ENCODE results near the gene BAZ2B.
"Not testable (repeated sequence)": the region's sequence is repeated elsewhere in the genome, so short reads cannot be mapped to it uniquely, and the experiment has no call there.

Gene BAZ2B

DNA sequence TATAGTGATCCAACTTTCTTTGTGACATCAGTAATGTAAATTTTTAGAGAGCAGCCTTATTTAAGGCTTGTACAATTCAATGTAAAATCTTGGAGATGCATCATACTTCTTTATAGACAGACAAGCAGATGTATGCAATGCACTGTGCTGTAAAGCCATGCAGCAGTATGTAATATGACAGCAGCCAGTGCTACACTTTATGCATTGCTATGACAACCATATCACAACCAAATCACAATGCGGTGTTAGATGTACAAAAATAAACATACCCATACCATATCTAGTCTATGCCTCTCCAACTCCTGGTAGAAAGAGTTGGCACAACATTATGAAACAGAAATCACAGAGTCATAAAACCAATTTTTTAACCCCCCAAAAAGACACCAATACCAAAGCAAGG lies 219.5 kb downstream of the BAZ2B start:
- DNase-seq, result no peak
- in situ Hi-C loops (cut with MboI; ENCODE audit: low pct_unique_long_range_greater_than_20kb, low sequenced_read_pairs), result no loop called here

DNA sequence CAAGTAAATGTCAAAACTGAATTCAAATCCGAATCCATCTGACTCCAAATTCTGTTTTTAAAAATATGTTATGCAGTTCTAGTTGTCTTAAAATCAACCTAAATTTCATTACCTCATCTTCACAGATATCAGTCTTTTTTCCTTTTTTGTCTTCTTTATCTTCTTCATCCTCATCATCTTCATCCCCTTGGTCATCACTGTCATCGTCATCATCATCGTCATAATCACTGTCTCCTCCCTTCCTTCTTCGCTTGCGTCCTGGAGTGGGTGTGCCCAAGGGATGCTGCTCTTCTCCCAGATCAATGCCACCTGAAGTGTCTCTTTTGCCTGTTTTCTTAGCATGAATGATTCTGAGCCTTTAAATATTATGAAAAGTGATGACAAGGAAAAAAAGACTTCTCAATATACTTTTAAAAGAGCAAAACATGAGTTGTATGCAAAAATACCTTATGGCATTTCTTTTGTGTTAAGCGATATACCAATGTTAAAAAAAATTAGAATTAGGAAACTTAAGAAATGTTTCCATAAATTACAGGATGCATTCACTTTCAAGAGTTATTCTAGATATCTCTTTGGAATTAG lies 233.8 kb downstream of the BAZ2B start:
- in situ Hi-C loops (cut with MboI; ENCODE audit: low pct_unique_long_range_greater_than_20kb, low sequenced_read_pairs), result no loop called here
- DNase-seq, result no peak

DNA sequence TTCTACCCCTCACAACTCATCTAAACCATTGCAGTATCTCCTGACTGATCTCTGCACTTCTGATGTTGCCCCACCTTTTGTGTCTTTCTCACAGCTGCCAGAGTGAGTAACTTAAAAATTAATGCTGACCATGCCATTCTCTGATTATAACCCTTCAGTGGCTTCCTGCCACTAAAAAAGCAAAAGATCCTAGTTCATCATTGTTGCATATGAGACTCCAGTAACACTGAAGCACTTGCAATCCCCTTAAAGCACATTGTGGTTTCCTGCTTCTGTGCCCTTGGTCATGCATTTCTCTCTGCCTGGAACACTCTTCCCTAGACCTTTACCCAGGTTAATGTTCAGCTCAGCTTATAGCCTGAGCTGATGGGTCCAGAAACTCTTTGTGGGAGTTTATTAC lies 234.8 kb downstream of the BAZ2B start:
- in situ Hi-C loops (cut with MboI; ENCODE audit: low pct_unique_long_range_greater_than_20kb, low sequenced_read_pairs), result no loop called here
- DNase-seq, result peak; percentile 49

DNA sequence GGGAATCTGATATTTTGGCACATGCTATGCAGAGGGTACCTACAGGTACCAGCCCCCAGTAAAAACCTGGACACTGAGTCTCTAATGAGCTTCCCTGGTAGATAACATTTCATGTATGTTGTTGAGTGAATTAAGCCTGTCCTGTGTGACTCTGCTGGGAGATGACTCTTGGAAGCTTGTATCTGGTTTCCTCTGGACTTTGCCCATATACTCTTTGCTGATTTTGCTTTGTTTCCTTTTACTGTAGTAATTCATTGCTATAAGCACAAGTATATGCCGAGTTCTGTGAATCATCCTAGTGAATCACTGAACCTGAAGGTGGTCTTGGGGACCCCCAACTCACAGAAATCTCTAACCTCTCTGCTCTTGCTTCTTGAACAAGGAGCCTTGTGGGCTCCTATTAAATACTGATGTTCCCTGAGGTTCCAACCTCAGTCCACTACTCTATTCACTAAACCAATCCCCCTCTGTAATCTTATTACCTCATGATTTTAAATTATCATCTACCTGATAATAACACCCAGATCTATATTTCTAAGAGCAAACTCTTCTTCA lies 235.6 kb downstream of the BAZ2B start:
- in situ Hi-C loops (cut with MboI; ENCODE audit: low pct_unique_long_range_greater_than_20kb, low sequenced_read_pairs), result no loop called here
- DNase-seq, result no peak

DNA sequence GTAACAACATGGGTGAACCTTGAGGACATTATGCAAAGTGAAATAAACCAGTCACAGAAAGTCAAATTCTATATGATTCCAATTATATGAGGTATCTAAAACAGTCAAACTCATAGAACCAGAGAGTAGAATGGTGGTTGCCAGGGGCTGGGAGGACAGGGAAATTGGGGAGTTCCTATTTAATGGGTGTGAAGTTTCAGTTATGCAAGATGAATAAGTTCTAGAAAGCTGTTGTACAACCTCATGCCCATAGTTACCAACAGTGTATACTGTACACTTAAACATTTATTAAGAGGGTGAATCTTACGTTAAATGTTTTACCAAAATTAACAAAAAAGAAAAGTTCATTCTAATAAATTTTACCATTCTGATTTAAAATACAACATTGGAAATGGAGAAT lies 237.2 kb downstream of the BAZ2B start:
- DNase-seq, result no peak
- in situ Hi-C loops (cut with MboI; ENCODE audit: low pct_unique_long_range_greater_than_20kb, low sequenced_read_pairs), result no loop called here

DNA sequence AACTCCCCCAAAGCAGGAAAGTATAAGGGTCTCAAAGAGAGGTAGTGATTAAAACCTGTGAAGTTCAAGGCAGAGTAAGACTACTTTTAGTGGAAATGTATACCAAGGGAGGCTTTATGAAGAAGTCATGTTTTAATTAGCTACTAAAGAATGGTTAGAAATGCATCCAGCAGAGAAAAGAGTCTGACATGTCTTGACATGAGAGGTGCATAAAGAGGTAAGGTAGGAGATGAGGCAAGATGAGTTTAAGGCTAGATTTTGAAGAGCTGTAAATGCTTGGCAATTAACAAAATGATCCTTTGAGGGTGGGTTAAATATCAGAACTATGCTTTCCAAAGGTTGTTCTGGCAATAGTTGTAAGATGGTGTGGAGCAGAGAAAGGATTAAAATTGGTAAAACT lies 241.1 kb downstream of the BAZ2B start:
- in situ Hi-C loops (cut with MboI; ENCODE audit: low pct_unique_long_range_greater_than_20kb, low sequenced_read_pairs), result no loop called here
- DNase-seq, result no peak

DNA sequence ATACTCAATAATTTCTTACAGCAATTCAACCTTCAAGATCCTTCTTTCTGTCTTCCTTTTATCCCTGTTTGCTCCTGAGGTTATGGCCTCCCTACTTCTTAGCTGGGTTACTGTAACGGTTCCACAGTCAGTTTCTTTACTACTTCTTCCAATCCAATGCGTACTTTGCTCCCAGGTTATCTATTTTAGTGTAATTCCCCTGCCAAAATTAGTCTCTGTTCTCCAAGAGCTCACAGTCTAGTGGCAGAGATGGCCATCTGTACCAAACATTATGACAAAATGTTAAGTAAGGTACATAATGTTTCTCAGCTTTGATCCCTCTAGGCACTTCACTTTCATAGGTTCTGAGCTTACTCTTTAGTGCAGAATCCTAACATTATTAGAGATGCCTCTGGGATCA lies 244.8 kb downstream of the BAZ2B start:
- no peak for DNase-seq

DNA sequence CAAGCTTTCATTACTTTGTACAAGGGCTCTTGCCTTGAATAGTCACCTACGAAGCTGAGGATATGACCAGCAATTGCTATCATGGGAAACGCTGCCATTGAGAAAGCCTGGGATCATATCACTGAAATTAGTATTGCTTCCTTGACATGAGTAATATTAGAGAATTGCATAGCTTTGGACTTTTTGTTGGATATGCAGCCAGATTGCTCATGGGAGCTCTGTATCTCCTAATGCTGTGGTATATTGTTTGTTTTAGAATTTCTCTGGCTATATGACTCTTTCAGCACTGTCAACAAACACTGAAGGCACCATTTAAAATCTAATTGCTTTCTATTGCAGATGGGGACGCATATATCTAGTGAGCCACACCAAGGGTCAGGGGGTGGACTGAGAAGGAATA lies 249.8 kb downstream of the BAZ2B start:
- in situ Hi-C loops (cut with MboI; ENCODE audit: low pct_unique_long_range_greater_than_20kb, low sequenced_read_pairs), result no loop called here
- DNase-seq, result no peak

More for the DNA sequence above, 244.8 kb downstream of the BAZ2B start:
- in situ Hi-C loops (cut with MboI; ENCODE audit: low pct_unique_long_range_greater_than_20kb, low sequenced_read_pairs), result no loop called here

DNA sequence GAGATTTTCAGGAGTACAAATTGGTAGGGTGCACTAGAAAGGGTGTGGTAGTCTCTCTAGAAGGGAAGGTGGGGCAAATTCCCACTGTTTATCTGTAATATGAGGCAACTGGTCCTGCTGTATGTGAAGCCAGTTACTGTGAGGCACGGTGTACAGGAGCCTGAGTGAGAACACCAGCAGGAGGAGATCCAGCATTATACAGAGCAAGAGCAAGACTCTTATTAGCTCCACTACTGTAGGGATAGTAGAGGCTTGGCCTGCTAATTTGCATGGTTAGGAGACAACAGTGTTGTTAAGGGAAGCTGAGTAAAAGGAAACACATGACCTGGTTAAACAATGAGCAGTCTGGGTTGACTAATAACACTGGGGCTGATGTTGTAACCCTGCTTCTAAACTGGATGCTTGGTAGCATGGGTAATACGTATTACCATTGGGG lies 253.5 kb downstream of the BAZ2B start:
- no peak for DNase-seq
- in situ Hi-C loops (cut with MboI; ENCODE audit: low pct_unique_long_range_greater_than_20kb, low sequenced_read_pairs), result no loop called here

DNA sequence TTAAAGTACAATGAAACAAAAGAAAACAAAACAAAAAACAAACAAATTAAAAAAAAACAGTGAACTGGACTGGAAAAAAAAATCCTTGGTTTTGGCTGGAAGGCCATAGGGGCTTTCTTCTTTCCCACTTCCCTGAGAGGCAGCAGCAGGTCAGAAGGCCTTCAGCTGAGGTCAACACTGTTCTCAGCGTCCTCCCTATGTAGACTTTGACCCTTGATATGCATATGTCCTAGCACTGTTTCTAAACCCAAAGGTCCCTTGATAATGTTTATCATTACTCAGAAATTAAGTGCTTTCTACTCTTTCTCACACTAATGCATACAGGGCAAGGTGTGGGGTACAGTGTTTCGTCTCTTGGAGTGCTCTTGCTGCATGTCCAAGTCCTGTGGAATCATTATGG lies 254.3 kb downstream of the BAZ2B start:
- in situ Hi-C loops (cut with MboI; ENCODE audit: low pct_unique_long_range_greater_than_20kb, low sequenced_read_pairs), result no loop called here
- no peak for DNase-seq

DNA sequence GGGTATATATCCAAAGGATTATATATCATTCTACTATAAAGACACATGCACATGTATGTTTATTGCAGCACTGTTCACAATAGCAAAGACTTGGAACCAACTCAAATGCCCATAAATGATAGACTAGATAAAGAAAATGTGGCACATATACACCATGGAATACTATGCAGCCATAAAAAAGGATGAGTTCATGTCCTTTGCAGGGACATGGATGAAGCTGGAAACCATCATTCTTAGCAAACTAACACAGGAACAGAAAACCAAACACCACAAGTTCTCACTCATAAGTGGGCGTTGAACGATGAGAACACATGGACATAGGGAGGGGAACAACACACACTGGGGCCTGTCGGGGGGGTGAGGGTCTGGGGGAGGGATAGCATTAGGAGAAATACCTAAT lies 254.7 kb downstream of the BAZ2B start:
- DNase-seq; in situ Hi-C loops (cut with MboI; ENCODE audit: low pct_unique_long_range_greater_than_20kb, low sequenced_read_pairs): not testable (repeated sequence)

DNA sequence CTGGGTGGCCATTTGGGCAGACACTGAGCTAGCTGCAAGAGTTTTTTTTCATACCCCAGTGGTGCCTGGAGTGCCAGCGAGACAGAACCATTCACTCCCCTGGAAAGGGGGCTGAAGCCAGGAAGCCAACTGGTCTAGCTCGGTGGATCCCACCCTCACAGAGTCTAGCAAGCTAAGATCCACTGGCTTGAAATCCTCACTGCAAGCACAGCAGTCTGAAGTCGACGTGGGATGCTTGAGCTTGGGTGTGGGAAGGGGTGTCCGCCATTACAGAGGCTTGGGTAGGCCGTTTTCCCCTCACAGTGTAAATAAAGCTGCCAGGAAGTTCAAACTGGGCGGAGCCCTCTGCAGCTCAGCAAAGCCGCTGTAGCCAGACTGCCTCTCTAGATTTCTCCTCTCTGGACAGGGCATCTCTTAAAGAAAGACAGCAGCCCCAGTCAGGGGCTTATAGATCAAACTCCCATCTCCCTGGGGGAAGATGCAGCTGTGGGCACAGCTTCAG lies 260.2 kb downstream of the BAZ2B start:
- in situ Hi-C loops (cut with MboI; ENCODE audit: low pct_unique_long_range_greater_than_20kb, low sequenced_read_pairs), result no loop called here
- DNase-seq, result no peak

DNA sequence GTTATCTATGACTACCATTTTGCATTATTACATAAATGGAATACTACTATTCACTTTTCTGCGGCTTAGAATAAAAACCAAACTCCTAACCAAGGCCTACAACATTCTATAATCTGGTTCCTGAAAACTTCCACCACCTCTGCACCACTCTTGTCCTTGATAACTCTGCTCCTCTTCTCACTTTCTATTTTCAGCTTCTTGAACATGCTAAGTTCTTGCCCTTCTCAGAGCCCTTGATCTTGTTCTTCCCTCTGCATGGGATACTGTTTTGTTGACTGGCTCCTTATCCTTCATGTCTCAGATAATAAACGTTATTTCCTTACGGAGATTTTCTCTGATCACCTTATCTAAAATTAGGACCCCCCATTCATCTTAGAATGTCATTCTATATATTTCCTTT lies 264.4 kb downstream of the BAZ2B start:
- in situ Hi-C loops (cut with MboI; ENCODE audit: low pct_unique_long_range_greater_than_20kb, low sequenced_read_pairs), result no loop called here

DNA sequence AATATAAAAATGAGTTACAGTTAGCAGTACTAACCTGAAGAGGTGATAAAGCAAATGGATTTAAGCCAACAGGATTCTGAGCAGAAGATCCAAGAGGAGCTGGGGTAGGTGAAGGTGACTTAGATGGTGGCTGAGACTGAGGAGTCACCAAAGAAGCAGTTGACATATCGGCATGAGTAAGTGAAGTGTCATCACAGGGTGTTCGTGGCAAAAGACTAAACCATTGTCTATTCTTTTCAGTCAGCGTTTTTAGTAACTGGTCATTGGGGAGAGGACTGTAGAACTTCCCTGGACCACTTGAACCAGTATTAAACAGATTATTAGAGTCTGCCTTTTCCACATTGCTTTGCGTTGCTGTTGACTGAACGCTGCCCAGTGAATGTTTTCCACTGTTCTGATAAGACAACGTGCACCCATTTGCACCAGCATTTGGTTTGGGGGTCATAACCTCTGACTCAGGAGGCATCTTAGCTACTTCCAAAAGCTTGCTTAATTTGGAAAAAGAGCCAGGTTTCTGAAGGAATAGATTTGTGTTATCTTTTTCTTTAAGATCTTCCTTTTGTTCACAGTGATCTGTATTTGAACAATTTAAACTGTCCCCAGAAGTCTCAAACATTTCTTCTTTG lies 266.6 kb downstream of the BAZ2B start:
- in situ Hi-C loops (cut with MboI; ENCODE audit: low pct_unique_long_range_greater_than_20kb, low sequenced_read_pairs), result no loop called here
- no peak for DNase-seq

More for the DNA sequence above, 264.4 kb downstream of the BAZ2B start:
- DNase-seq, result no peak

DNA sequence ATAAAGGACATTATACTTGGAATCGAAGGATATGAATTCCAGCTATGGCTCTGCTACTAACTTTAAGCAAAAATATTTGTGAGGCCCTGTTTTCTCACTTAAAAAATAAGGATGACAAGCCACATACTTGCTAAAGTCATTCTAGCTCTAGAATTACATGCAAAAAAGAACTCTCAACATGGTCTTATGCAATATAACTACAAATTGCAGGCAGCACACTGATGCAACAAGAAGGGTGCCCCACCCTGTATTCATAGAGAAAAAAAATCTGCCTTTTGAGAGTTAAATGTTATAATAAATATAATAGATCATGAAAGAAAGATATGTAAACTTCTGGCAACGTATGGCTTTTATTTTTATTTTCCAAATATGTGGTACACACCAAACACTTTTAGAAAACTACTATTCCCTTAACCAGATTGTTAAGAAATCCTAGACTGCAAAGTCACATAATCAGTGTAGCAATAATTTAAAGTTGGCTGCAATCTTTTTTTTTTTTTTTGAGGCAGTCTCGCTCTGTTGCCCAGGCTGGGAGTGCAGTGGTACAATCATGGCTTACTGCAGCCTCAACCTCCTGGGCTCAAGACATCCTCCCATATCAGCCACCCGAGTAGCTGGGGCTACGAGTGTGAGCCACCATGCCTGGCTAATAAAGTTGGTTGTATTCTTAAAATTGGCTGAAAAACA lies 289.6 kb downstream of the BAZ2B start:
- DNase-seq, result no peak
- in situ Hi-C loops (cut with MboI; ENCODE audit: low pct_unique_long_range_greater_than_20kb, low sequenced_read_pairs), result no loop called here

DNA sequence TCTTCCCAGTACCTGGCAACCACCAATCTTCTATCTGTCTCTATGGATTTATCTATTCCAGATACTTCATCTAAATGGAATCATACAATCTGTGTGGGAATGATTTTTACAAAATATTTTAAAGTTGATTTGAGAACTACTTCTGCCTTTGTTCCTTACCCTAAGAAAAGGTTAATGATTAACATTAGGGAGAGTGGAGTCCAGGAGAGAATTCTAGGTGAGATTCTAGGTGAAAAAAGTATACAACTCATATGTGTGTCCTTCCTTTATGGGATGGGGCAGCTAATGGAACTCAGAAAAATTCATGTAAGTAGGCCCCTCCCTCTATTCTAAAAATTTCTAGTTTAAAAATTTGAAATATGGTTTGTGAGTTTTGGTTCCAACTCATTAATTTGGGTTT lies 293.9 kb downstream of the BAZ2B start:
- in situ Hi-C loops (cut with MboI; ENCODE audit: low pct_unique_long_range_greater_than_20kb, low sequenced_read_pairs), result no loop called here

DNA sequence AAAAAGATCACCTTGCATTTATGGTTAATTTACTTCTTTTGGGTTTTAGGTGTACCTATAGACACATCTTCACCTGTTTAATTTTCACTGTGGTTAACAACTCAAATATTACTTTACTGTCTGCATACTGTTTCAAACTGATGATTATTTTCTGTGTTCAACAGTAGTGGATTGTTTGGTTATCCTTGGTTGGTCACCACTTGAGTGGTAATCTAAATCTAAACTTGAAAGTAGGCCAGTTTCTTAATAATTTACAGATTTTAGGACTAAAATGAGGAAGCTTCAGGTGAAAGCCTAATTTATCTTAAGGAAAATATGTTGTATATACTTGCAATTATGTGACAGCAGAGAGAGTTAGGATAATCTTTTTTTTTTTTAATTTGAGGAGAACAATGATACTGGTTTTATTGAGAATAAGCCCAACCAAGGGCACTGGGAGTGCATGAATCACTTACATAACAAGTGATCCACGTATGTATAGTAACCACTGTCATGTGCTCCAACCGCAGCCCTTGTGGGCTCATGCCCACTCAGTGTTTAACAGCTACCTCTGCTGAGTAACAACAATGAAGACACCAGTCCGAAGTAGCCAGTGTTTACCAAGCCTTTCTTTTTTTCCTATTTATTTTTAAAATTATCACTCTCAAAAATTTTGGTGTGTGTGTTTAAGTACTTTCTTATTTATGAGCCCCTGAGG lies 298.8 kb downstream of the BAZ2B start:
- in situ Hi-C loops (cut with MboI; ENCODE audit: low pct_unique_long_range_greater_than_20kb, low sequenced_read_pairs), result no loop called here
- no peak for DNase-seq

More for the DNA sequence above, 293.9 kb downstream of the BAZ2B start:
- DNase-seq, result no peak

DNA sequence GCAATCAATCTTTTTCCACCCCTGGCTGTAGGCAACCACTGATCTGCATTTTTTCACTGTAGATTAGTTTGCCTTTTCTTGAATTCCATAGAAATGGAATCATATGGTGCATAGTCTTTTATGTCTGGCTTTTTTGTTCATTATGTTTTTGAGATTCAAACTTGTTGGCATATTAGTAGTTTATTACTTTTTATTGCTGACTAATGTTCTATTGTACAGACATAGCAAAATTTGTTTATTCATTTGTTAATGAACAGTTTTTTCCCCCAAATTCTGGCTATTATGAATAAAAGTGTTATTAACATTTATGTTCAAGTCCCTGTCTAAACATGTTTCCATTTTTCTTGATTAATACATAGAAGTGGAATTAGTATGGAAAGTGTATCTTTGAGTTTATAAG lies 308.4 kb downstream of the BAZ2B start:
- DNase-seq, result no peak
- in situ Hi-C loops (cut with MboI; ENCODE audit: low pct_unique_long_range_greater_than_20kb, low sequenced_read_pairs), result no loop called here

DNA sequence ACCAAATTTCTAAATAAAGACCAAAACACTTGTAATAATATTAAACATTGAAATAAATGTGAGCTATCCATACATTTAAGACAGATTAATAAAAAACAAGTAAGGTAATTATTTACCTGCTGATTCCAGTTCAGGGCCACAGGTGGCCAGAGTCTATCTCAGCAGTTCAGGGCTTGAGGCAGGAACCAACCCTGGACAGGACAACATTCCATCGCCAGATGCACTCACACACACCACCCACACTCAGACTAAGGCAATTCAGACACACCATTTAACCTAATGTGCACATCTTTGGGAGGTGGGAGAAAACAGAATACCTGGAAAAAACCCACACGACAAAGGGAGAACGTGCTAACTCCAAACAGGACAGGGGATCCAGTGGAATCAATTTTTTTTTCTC lies 315.8 kb downstream of the BAZ2B start:
- in situ Hi-C loops (cut with MboI; ENCODE audit: low pct_unique_long_range_greater_than_20kb, low sequenced_read_pairs), result no loop called here

DNA sequence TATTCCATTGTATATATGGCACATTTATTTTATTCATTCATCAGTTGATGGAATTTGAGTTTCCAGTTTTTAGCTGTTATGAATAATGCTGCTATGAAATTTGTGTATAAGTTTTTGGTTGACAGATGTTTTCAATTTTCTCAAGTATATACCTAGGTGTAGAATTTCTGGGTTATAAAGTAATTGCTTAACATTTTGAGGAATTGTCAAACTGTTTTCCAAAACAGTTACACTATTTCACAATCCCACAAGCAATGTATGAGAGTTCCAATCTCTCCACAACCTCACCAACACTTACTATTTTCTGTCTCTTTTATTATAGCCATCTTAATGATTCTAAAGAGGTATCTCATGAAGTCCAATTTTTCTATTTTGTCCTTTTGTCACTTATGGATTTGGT lies 317.4 kb downstream of the BAZ2B start:
- DNase-seq, result no peak
- in situ Hi-C loops (cut with MboI; ENCODE audit: low pct_unique_long_range_greater_than_20kb, low sequenced_read_pairs), result no loop called here

More for the DNA sequence above, 315.8 kb downstream of the BAZ2B start:
- DNase-seq, result no peak
